Small intestine (tissue), 7 donors: ENCODE data around the gene FXYD1. TPM values are rescaled to one million over a fixed set of nuclear protein-coding genes. Genes with fewer than 3 reads are reported as not detected.

ENCODE experiments used
- DNase-seq, 2 donors: peaks; one replicate each; pipeline versions ENCODE4 v3.0.0 to v3.0.0-alpha.2; 2013
- FAIRE-seq: peaks from 2 replicates; lab custom pipeline; 2012; peaks lifted over from hg19 to GRCh38; lab: Jason Lieb, UNC
- H3K27ac ChIP-seq, 3 donors: one replicate each; pipeline ENCODE4 v1.5.1; 2013; ENCODE audit warnings: low read length in 2 of 3, mild to moderate bottlenecking in 2 of 3, control low read depth in 1 of 3, inconsistent platforms in 1 of 3, low read depth in 1 of 3, moderate library complexity in 1 of 3
- H3K27me3 ChIP-seq, 3 donors: one replicate each; pipeline ENCODE4 v1.6.1; 2013; ENCODE audit warnings: low read length in 3 of 3, inconsistent platforms in 1 of 3; ENCODE audit not compliant: control insufficient read depth in 3 of 3, insufficient read depth in 3 of 3
- H3K36me3 ChIP-seq, 3 donors: one replicate each; pipeline ENCODE4 v1.6.1; 2013; ENCODE audit warnings: low read length in 3 of 3, inconsistent platforms in 1 of 3, low read depth in 1 of 3, mild to moderate bottlenecking in 1 of 3, moderate library complexity in 1 of 3; ENCODE audit not compliant: control insufficient read depth in 3 of 3, insufficient read depth in 2 of 3
- H3K4me1 ChIP-seq, 3 donors: one replicate each; pipeline ENCODE4 v1.6.1; 2013; ENCODE audit warnings: low read length in 2 of 3, inconsistent platforms in 1 of 3, low read depth in 1 of 3, mild to moderate bottlenecking in 1 of 3, moderate library complexity in 1 of 3; ENCODE audit not compliant: control insufficient read depth in 3 of 3, insufficient read depth in 2 of 3
- H3K4me3 ChIP-seq, 3 donors: one replicate each; pipeline ENCODE4 v1.5.1; 2013; ENCODE audit warnings: low read length in 3 of 3, control low read depth in 1 of 3, inconsistent platforms in 1 of 3, low read depth in 1 of 3, mild to moderate bottlenecking in 1 of 3, moderate library complexity in 1 of 3
- H3K9me3 ChIP-seq, 2 donors: one replicate each; pipeline ENCODE4 v1.6.1; 2013; ENCODE audit warnings: low read depth in 1 of 2, low read length in 1 of 2; ENCODE audit not compliant: control insufficient read depth in 2 of 2, insufficient read depth in 1 of 2
- WGBS, 3 donors: extraction: QIAGEN DNeasy Blood & Tissue Kit; methylation state at CpG; one replicate each; pipeline ENCODE4 v1.1.7; 2013; 5-methylcytosine and 5-hydroxymethylcytosine counted together
- polyA plus RNA-seq, 4 donors: library from polyadenylated mRNA; stranded (reverse) in 3 of 4; unstranded in 1 of 4; fragments of 200-250 nt in 3 of 4; fragments of 120-200 nt in 1 of 4; gene quantifications; one replicate each; pipeline versions ENCODE4 v1.2.1 to v1.2.3, GENCODE V29; 2013
- donor health status: healthy with polysubstance abuse.
- donor health status: control.
- donor health status: control.
- donor health status: Bipolar disorder and iron deficiency.
- donor health status: healthy.

FXYD1 gene
- polyA plus RNA-seq, 4 donors, result 7.3 to 25.4 (median 13.6) TPM; not detected in 1

- Histone ChIP-seq H3K36me3 (peaks cover 2 to 27% (median 10%) of the 10 kb centered on the region in 3 donors), H3K4me1 (no peaks in the 10 kb centered on the region), H3K27me3 (no peaks in the 10 kb centered on the region), H3K9me3 (peaks cover 0 to 33% of the 10 kb centered on the region in 2 donors), H3K4me3 (no peak overlapping the region), H3K27ac (no peak overlapping the region)
- DNase-seq, result no peak
- no peak for FAIRE-seq
- 90 to 94% (median 93%) methylated on average over 2 of the region's 2 CpGs for WGBS, 3 donors
Measured at GRCh38 chr19:35161434-35161743, 22.8 kb downstream of the FXYD1 start.

- no peak overlapping the region for H3K27ac ChIP-seq
- DNase-seq (no peak), FAIRE-seq (no peak)
- no peaks in the 10 kb centered on the region for H3K27me3 ChIP-seq
- H3K9me3 ChIP-seq, result peaks cover 0 to 38% of the 10 kb centered on the region in 2 donors
- H3K36me3 ChIP-seq, result peaks cover 2 to 31% (median 8%) of the 10 kb centered on the region in 3 donors
- H3K4me1 ChIP-seq, result no peaks in the 10 kb centered on the region
- WGBS, 3 donors, result 82 to 93% (median 89%) methylated on average over 6 of the region's 6 CpGs
- no peak overlapping the region for H3K4me3 ChIP-seq
Measured at GRCh38 chr19:35162471-35163326, 24.1 kb downstream of the FXYD1 start.

GRCh38 chr19:35164418-35164817, 25.8 kb downstream of the FXYD1 start:
- 59 to 97% (median 95%) methylated on average over 2 of the region's 2 CpGs for WGBS, 3 donors
- Histone ChIP-seq H3K36me3 (peaks cover 2 to 29% (median 8%) of the 10 kb centered on the region in 3 donors), H3K4me3 (no peak overlapping the region), H3K9me3 (peaks cover 0 to 38% of the 10 kb centered on the region in 2 donors), H3K27ac (no peak overlapping the region), H3K4me1 (no peaks in the 10 kb centered on the region), H3K27me3 (no peaks in the 10 kb centered on the region)
- DNase-seq, result no peak
- no peak for FAIRE-seq

DNA sequence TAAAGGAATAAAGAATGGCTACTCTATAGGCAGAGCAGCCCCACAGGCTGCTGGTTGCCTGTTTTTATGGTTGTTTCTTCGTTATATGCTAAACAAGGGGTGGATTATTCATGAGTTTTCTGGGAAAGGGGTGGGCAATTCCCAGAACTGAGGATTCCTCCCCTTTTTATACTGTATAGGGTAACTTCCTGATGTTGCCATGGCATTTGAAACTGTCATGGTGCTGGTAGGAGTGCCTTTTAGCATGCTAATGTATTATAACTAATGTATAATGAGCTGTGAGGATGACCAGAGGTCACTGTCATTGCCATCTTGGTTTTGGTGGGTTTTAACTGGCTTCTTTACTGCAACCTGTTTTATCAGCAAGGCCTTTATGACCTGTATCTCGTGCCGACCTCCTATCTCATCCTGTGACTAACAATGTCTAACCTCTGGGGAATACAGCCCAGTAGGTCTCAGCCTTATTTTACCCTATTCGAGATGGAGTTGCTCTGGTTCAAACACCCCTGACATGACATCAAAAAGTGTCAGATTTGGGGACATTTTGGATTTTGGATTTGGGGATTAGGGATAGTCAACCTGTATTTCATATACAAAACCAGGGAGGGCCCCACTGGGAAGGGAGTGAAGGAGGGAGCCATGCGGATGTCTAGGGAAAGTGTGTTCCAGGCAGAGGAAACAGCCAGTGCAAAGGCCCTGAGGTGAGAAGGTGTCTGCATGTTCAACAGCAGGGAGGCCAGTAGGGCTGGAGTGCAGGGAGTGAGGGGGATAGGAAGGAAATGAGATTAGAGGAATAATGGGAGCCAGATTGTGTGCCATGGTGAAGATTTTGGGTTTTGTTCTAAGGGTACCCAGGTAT, 26.8 kb downstream of the FXYD1 start:
- no peaks in the 10 kb centered on the region for H3K4me1 ChIP-seq
- 50 to 75% (median 61%) methylated on average over 5 of the region's 5 CpGs for WGBS, 3 donors
- H3K27ac ChIP-seq, result no peak overlapping the region
- FAIRE-seq, result no peak
- no peak for DNase-seq
- no peaks in the 10 kb centered on the region for H3K27me3 ChIP-seq
- H3K4me3 ChIP-seq, result no peak overlapping the region
- peaks cover 0 to 38% of the 10 kb centered on the region in 2 donors for H3K9me3 ChIP-seq
- peaks cover 2 to 36% (median 8%) of the 10 kb centered on the region in 3 donors for H3K36me3 ChIP-seq

- H3K27me3 ChIP-seq, result no peaks in the 10 kb centered on the region
- no peak overlapping the region for H3K4me3 ChIP-seq
- H3K27ac ChIP-seq, result no peak overlapping the region
- no peak for DNase-seq
- WGBS, 3 donors, result 92 to 96% (median 93%) methylated on average over 7 of the region's 7 CpGs
- FAIRE-seq, result no peak
- no peaks in the 10 kb centered on the region for H3K4me1 ChIP-seq
- H3K36me3 ChIP-seq, result peaks cover 2 to 39% (median 8%) of the 10 kb centered on the region in 3 donors
- H3K9me3 ChIP-seq, result peaks cover 0 to 38% of the 10 kb centered on the region in 2 donors
Measured at GRCh38 chr19:35166100-35167063, 27.8 kb downstream of the FXYD1 start.

GRCh38 chr19:35167251-35168119, 28.9 kb downstream of the FXYD1 start:
- Histone ChIP-seq H3K4me1 (no peaks in the 10 kb centered on the region), H3K27me3 (no peaks in the 10 kb centered on the region), H3K36me3 (peaks cover 2 to 35% (median 8%) of the 10 kb centered on the region in 3 donors), H3K9me3 (peaks cover 0 to 36% of the 10 kb centered on the region in 2 donors), H3K27ac (no peak overlapping the region), H3K4me3 (no peak overlapping the region)
- DNase-seq (no peak), FAIRE-seq (no peak)
- WGBS, 3 donors, result 68 to 74% (median 70%) methylated on average over 5 of the region's 5 CpGs

GRCh38 chr19:35168196-35168595, 29.6 kb downstream of the FXYD1 start:
- DNase-seq (no peak), FAIRE-seq (no peak)
- Histone ChIP-seq H3K27me3 (no peaks in the 10 kb centered on the region), H3K4me3 (no peak overlapping the region), H3K36me3 (peaks cover 2 to 32% (median 8%) of the 10 kb centered on the region in 3 donors), H3K9me3 (peaks cover 0 to 36% of the 10 kb centered on the region in 2 donors), H3K4me1 (no peaks in the 10 kb centered on the region), H3K27ac (no peak overlapping the region)
- WGBS, 3 donors, result 61 to 80% (median 64%) methylated on average over 3 of the region's 3 CpGs
